Measurements from ENCODE around the gene CEP95. TPM values are rescaled to one million over a fixed set of nuclear protein-coding genes. Genes with fewer than 3 reads are reported as not detected.

CEP95 gene
- polyA plus RNA-seq, 3 donors: 4.6 to 42.1 (median 5.0) TPM

GRCh38 chr17:64547319-64547718 is 40.5 kb downstream of the CEP95 start:
- Histone ChIP-seq H3K4me2 (replicated peaks; ENCODE audit: extremely low read depth, low read length, poor library complexity, severe bottlenecking) (no peak overlapping the region), H3K79me2 (ENCODE audit: insufficient read depth, low read length) (no peaks in the 10 kb centered on the region), H3K27me3 (ENCODE audit: control insufficient read depth in 2 of 2, insufficient read depth in 2 of 2, low read length in 2 of 2) (no peaks in the 10 kb centered on the region), H3K4me3 (replicated peaks in 1 of 3; ENCODE audit: low read depth in 2 of 3, low read length in 3 of 3) (no peak overlapping the region), H2AFZ (ENCODE audit: insufficient read depth, low read depth, low read length, poor library complexity, severe bottlenecking) (no peak overlapping the region), H4K20me1 (ENCODE audit: insufficient read depth, low read length) (no peaks in the 10 kb centered on the region), H3K27ac (ENCODE audit: low read depth in 1 of 2, low read length in 2 of 2) (no peak overlapping the region), H3K36me3 (replicated peaks in 1 of 2; ENCODE audit: control insufficient read depth in 1 of 2, insufficient read depth in 2 of 2, low read length in 2 of 2) (peaks cover 72 to 99% of the 10 kb centered on the region in 2 donors), H3K9ac (ENCODE audit: insufficient read depth, low read length, poor library complexity, severe bottlenecking) (no peak overlapping the region), H3K4me1 (ENCODE audit: control insufficient read depth in 1 of 2, insufficient read depth in 2 of 2, low read length in 2 of 2) (no peaks in the 10 kb centered on the region), H3K9me3 (replicated peaks in 1 of 2; ENCODE audit: control insufficient read depth in 1 of 2, insufficient read depth in 1 of 2, low read length in 2 of 2) (no peaks in the 10 kb centered on the region)
- H3K27ac Mint-ChIP-seq: no peak overlapping the region
- 94% methylated on average over 9 of the region's 10 CpGs for WGBS (ENCODE audit: insufficient coverage)
- H3K4me3 Mint-ChIP-seq: no peak overlapping the region
- DNase-seq: no peak
- TF ChIP-seq CTCF (IDR thresholded peaks at IDR 0.05): no peak
- peaks cover 0 to 2% (median 0%) of the 10 kb centered on the region in 3 donors for H3K27me3 Mint-ChIP-seq (ENCODE audit: low read depth in 3 of 3)
- H3K9me3 Mint-ChIP-seq: no peaks in the 10 kb centered on the region
- H3K4me1 Mint-ChIP-seq: no peaks in the 10 kb centered on the region
- intact Hi-C loops (cut with micrococcal nuclease): no loop called here
- H3K36me3 Mint-ChIP-seq: peaks cover 67 to 84% of the 10 kb centered on the region in 2 donors

GRCh38 chr17:64551461-64551860 is 44.7 kb downstream of the CEP95 start:
- Histone ChIP-seq H3K9ac (ENCODE audit: insufficient read depth, low read length, poor library complexity, severe bottlenecking) (no peak overlapping the region), H3K79me2 (ENCODE audit: insufficient read depth, low read length) (no peaks in the 10 kb centered on the region), H4K20me1 (ENCODE audit: insufficient read depth, low read length) (no peaks in the 10 kb centered on the region), H3K4me2 (replicated peaks; ENCODE audit: extremely low read depth, low read length, poor library complexity, severe bottlenecking) (no peak overlapping the region), H2AFZ (ENCODE audit: insufficient read depth, low read depth, low read length, poor library complexity, severe bottlenecking) (no peak overlapping the region), H3K9me3 (replicated peaks in 1 of 2; ENCODE audit: control insufficient read depth in 1 of 2, insufficient read depth in 1 of 2, low read length in 2 of 2) (no peaks in the 10 kb centered on the region), H3K4me1 (ENCODE audit: control insufficient read depth in 1 of 2, insufficient read depth in 2 of 2, low read length in 2 of 2) (no peaks in the 10 kb centered on the region), H3K27ac (ENCODE audit: low read depth in 1 of 2, low read length in 2 of 2) (no peak overlapping the region), H3K36me3 (replicated peaks in 1 of 2; ENCODE audit: control insufficient read depth in 1 of 2, insufficient read depth in 2 of 2, low read length in 2 of 2) (peaks cover 68 to 100% of the 10 kb centered on the region in 2 donors), H3K4me3 (replicated peaks in 1 of 3; ENCODE audit: low read depth in 2 of 3, low read length in 3 of 3) (no peak overlapping the region), H3K27me3 (ENCODE audit: control insufficient read depth in 2 of 2, insufficient read depth in 2 of 2, low read length in 2 of 2) (no peaks in the 10 kb centered on the region)
- intact Hi-C loops (cut with micrococcal nuclease): no loop called here
- Mint-ChIP-seq H3K36me3 (peaks cover 63 to 85% of the 10 kb centered on the region in 2 donors), H3K27me3 (ENCODE audit: low read depth in 3 of 3) (peaks cover 0 to 2% (median 0%) of the 10 kb centered on the region in 3 donors), H3K4me3 (no peak overlapping the region), H3K27ac (no peak overlapping the region), H3K9me3 (no peaks in the 10 kb centered on the region), H3K4me1 (no peaks in the 10 kb centered on the region)
- no peak for TF ChIP-seq CTCF (IDR thresholded peaks at IDR 0.05)
- no peak for DNase-seq
- WGBS (ENCODE audit: insufficient coverage): no CpG with 5 or more reads among the region's 5 CpGs

All from CD14-positive monocyte (primary cell).